Esophagus muscularis mucosa (tissue), 4 donors: ENCODE results near the gene RASA1. TPM values are rescaled to one million over a fixed set of nuclear protein-coding genes. Genes with fewer than 3 reads are reported as not detected.

Source experiments
- DNase-seq: peaks from one replicate; pipeline ENCODE4 v3.0.0-alpha.2; 2017; ENCODE audit errors: extremely low spot score
- H3K27ac ChIP-seq, 4 donors: fragments of 200-600 bp; sonication (generic); replicated peaks in 1 of 4; 1 replicate in 3 of 4; 2 replicates in 1 of 4; pipeline ENCODE4 v1.5.1; 2016 to 2019; ENCODE audit warnings: mild to moderate bottlenecking in 1 of 4
- H3K27me3 ChIP-seq, 4 donors: fragments of 200-600 bp; sonication (generic); one replicate each; pipeline versions ENCODE4 v1.5.1 to v1.6.0; 2016 to 2019
- H3K36me3 ChIP-seq, 4 donors: fragments of 200-600 bp; sonication (generic); one replicate each; pipeline ENCODE4 v1.5.1; 2016 to 2019
- H3K4me1 ChIP-seq, 4 donors: fragments of 200-600 bp; sonication (generic); one replicate each; pipeline ENCODE4 v1.5.1; 2016 to 2019
- H3K4me3 ChIP-seq, 4 donors: fragments of 200-600 bp; sonication (generic); 1 replicate in 2 of 4; 2 replicates in 2 of 4; pipeline ENCODE4 v1.5.1; 2016 to 2019; ENCODE audit warnings: mild to moderate bottlenecking in 4 of 4, moderate library complexity in 1 of 4
- H3K9me3 ChIP-seq, 4 donors: fragments of 200-600 bp; sonication (generic); 1 replicate in 3 of 4; 2 replicates in 1 of 4; pipeline ENCODE4 v1.5.1; 2016 to 2019
- EP300 ChIP-seq: sonication (generic); formaldehyde crosslinking; IDR thresholded peaks from one replicate; pipeline ENCODE4 v1.6.1; 2017; ENCODE audit warnings: antibody characterized with exemption
- POLR2A ChIP-seq: fragments of 450-650 bp; IDR thresholded peaks from one replicate; pipeline ENCODE4 v1.6.1; 2017; ENCODE audit warnings: antibody characterized with exemption, moderate library complexity, mild to moderate bottlenecking, low read depth
- POLR2AphosphoS5 ChIP-seq, 2 donors: sonication (generic); formaldehyde crosslinking; IDR thresholded peaks; one replicate each; pipeline ENCODE4 v1.6.1; 2017; ENCODE audit warnings: antibody characterized with exemption in 2 of 2
- WGBS: methylation state at CpG from one replicate; pipeline ENCODE4 v1.1.5; 2018; 5-methylcytosine and 5-hydroxymethylcytosine counted together
- intact Hi-C: fragments of 100-400 bp; cut with DNase I; formaldehyde crosslinking; loops from one replicate; pipeline ENCODE4 v1.15.1; 2023
- total RNA-seq, 4 donors: library from RNA; depleted of rRNA; stranded (reverse); fragments of >200 nt; gene quantifications; one replicate each; pipeline versions ENCODE4 v1.1.0 to v1.2.1, GENCODE V29; 2016
- TF ChIP-seq, protein P1 (sequence below), 3 experiments: fragments of 200-600 bp in 2 of 3; fragments of 450-650 bp in 1 of 3; sonication (generic) in 2 of 3; IDR thresholded peaks; one replicate each; pipeline ENCODE4 v1.5.1; 2017 to 2019; ENCODE audit warnings: antibody characterized with exemption in 3 of 3, mild to moderate bottlenecking in 2 of 3, moderate library complexity in 1 of 3

The RASA1 gene
- total RNA-seq, 4 donors from 2014 or later, result 23.4 to 27.3 (median 23.6) TPM

DNA sequence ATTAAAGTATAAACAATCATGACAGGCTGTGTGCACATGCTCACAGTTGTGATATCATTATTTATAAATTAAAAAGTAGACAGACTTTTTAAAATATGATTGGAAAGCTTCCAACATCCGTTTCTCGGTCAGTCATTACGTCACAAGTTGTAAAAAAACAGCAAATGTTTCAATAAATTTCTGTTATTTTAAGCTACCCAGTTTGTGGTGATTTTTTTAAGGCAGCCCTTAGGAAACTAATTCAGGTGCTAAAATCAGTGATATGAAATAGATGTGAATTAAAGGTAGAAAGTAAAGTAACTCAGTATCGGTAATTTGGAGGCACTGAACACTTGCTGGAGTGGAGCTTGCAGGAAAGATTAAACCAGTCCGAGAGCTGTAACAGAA is 143.9 kb downstream of the RASA1 start:
- intact Hi-C loops, result loop anchor here (5.0 kb wide), 1 partner anchor 144 kb away; the partner anchor contains the start of gene RASA1
- H3K27ac ChIP-seq, result peak overlapping the region; percentile 97 to 100 (median 98)
- no peaks in the 10 kb centered on the region for H3K27me3 ChIP-seq
- H3K4me1 ChIP-seq, result peaks cover 19 to 26% (median 24%) of the 10 kb centered on the region in 4 donors
- WGBS, result 5% methylated on average over 5 of the region's 5 CpGs
- no peak for DNase-seq
- no peaks in the 10 kb centered on the region for H3K9me3 ChIP-seq
- H3K4me3 ChIP-seq, result peak overlapping the region; percentile 86 to 90 (median 88)
- TF ChIP-seq POLR2AphosphoS5 (IDR thresholded peaks at IDR 0.05), result no peak
- TF ChIP-seq POLR2A, result no peak
- TF ChIP-seq, protein P1, sequence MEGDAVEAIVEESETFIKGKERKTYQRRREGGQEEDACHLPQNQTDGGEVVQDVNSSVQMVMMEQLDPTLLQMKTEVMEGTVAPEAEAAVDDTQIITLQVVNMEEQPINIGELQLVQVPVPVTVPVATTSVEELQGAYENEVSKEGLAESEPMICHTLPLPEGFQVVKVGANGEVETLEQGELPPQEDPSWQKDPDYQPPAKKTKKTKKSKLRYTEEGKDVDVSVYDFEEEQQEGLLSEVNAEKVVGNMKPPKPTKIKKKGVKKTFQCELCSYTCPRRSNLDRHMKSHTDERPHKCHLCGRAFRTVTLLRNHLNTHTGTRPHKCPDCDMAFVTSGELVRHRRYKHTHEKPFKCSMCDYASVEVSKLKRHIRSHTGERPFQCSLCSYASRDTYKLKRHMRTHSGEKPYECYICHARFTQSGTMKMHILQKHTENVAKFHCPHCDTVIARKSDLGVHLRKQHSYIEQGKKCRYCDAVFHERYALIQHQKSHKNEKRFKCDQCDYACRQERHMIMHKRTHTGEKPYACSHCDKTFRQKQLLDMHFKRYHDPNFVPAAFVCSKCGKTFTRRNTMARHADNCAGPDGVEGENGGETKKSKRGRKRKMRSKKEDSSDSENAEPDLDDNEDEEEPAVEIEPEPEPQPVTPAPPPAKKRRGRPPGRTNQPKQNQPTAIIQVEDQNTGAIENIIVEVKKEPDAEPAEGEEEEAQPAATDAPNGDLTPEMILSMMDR (IDR thresholded peaks at IDR 0.05), result no peak
- TF ChIP-seq EP300, result no peak
- H3K36me3 ChIP-seq, result peaks cover 10 to 42% (median 33%) of the 10 kb centered on the region in 4 donors

DNA sequence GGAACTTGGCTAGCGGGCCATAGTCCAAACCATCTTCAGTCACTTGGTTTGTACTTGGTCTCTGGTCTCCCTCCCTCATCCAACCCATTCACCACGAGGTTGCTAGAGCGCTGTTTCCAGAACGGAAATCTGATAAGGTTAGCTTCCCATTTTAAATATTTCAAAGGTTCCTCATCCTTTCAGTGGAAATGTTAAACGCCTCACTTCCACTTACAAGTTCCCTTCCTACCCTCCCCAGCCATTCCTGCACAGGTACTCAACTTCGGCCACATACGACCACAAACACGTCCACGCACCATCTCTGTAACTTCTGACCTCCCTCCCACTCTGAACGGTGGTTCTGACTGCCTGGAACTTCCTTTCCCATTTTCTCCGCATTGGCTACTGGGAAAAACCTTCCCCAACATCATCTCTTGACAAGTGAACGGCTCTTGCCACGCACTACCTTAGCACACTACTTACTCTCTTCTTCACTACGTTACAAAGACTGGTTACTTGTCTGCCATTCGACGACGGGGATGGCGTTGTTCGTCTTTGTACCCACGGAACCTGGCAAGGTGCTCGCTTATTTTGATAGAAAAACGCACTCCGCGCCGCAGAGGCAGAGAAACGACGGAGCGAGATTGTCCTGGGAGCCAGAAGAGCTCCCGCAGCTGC is 144.4 kb downstream of the RASA1 start:
- no peak for DNase-seq
- TF ChIP-seq POLR2A, result no peak
- H3K27me3 ChIP-seq, result no peaks in the 10 kb centered on the region
- WGBS, result under 1% methylated on average over 25 of the region's 29 CpGs
- peak overlapping the region; percentile 97 to 100 (median 98) for H3K27ac ChIP-seq
- intact Hi-C loops, result loop anchor here (5.0 kb wide), 1 partner anchor 145 kb away; the partner anchor contains the start of gene RASA1
- no peaks in the 10 kb centered on the region for H3K9me3 ChIP-seq
- peak overlapping the region; percentile 86 to 90 (median 88) for H3K4me3 ChIP-seq
- H3K36me3 ChIP-seq, result peaks cover 5 to 37% (median 29%) of the 10 kb centered on the region in 4 donors
- peaks cover 19 to 26% (median 24%) of the 10 kb centered on the region in 4 donors for H3K4me1 ChIP-seq

DNA sequence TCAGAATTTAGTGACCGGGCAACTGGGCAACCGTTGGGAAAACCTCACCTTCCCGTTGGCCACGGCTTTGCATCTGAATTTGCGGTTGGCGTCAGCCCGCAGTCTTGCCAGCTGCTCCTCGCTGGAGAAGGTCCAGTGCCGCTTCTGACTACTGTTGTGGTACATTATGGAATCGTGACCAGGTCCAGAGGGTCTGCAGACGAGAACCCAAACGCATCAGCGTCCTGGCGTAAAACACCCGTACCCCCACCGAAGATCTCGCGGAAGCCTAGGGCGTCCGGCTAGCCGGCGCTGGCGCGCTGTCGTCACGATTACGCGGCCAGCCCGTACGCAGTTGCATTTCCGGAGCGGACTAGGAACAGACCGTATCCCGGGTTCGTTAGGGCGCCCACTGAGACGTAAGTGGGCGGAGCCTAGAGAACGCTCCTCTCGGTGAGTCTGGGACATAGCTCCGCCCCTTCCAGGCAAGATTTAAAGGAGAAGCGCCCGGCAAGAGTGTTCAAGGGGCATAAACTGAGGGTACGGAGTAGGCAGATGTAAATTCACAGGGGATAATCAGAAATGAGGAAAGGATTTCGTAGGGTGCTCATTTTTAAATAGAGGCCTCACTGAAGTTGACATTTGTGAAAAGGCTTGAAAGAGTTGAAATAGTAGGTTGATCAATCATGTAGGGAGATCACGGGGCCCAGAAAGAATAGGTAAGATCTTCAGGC is 145.1 kb downstream of the RASA1 start, which contains the start of gene CCNH:
TSS of gene CCNH (minus strand) at position 301 of the 713 bp plus-strand sequence. CDS start at position 165, 136 bp downstream.
- DNase-seq, result peak; percentile 99
- under 1% methylated on average over 12 of the region's 46 CpGs for WGBS
- peak within 1 kb of the TSS; percentile 86 to 90 (median 88) for H3K4me3 ChIP-seq
- intact Hi-C loops, result loop anchor here (5.0 kb wide), 1 partner anchor 145 kb away; the partner anchor contains the start of gene RASA1
- H3K36me3 ChIP-seq, result peaks cover 4 to 30% (median 23%) of the 10 kb centered on the region in 4 donors
- H3K27me3 ChIP-seq, result no peaks in the 10 kb centered on the region
- peaks cover 19 to 26% (median 24%) of the 10 kb centered on the region in 4 donors for H3K4me1 ChIP-seq
- no peaks in the 10 kb centered on the region for H3K9me3 ChIP-seq
- H3K27ac ChIP-seq, result peak within 1 kb of the TSS; percentile 97 to 100 (median 98)
- TF ChIP-seq POLR2A, result peak; percentile 93
- peak; percentile 99 for TF ChIP-seq EP300
- TF ChIP-seq, protein P1 (IDR thresholded peaks at IDR 0.05), result peak in 1 of 3 experiments; percentile 16
- peak; percentile 100 for TF ChIP-seq POLR2AphosphoS5 (IDR thresholded peaks at IDR 0.05)

DNA sequence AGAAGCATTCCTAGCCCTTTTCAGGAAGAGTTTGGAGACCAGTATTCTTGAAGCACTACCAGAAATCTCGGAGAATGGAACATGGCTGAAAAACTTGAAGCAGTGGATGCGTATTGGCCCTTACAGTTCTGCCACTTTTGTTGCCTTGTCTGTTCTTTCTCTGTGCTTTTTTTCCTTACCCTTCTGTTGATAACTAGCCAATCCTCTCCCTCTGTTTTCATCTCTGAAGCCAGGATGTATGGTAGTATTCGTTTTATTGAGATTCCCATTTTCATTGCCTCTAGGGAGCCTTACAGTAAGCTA is 145.6 kb downstream of the RASA1 start:
- Histone ChIP-seq H3K27ac (peak overlapping the region; percentile 97 to 100 (median 98)), H3K9me3 (no peaks in the 10 kb centered on the region), H3K4me1 (peaks cover 19 to 26% (median 22%) of the 10 kb centered on the region in 4 donors), H3K4me3 (peak overlapping the region; percentile 86 to 90 (median 88)), H3K27me3 (no peaks in the 10 kb centered on the region), H3K36me3 (peaks cover 4 to 25% (median 18%) of the 10 kb centered on the region in 4 donors)
- WGBS, result 45% methylated on average over 3 of the region's 3 CpGs
- intact Hi-C loops, result loop anchor here (5.0 kb wide), 1 partner anchor 146 kb away; the partner anchor contains the start of gene RASA1
- no peak for DNase-seq
- TF ChIP-seq EP300 (no peak), POLR2A (no peak), POLR2AphosphoS5 (IDR thresholded peaks at IDR 0.05) (no peak)
- TF ChIP-seq, protein P1 (IDR thresholded peaks at IDR 0.05), result no peak

DNA sequence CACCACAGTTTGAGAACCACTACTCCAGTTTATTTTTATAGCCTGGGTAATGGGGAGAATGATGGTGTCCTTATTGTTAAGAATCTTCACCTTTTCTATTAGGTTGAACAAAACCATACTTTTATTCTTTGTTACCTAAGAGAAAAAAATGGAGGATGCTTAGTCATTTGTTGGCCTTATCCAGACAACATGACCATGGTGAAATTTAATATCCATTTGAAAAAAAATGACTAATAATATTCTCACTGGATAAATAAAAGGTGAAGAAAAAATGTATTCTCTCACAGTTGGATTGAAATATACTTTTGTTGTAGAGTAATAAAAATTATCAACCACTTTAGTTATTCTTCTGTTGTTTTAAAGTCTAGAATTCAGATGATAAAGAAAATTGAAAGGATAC is 150.8 kb downstream of the RASA1 start:
- H3K27me3 ChIP-seq, result no peaks in the 10 kb centered on the region
- H3K27ac ChIP-seq, result no peak overlapping the region
- no peak overlapping the region for H3K4me3 ChIP-seq
- H3K36me3 ChIP-seq, result no peaks in the 10 kb centered on the region
- TF ChIP-seq EP300 (no peak), POLR2AphosphoS5 (IDR thresholded peaks at IDR 0.05) (no peak), POLR2A (no peak)
- TF ChIP-seq, protein P1 (IDR thresholded peaks at IDR 0.05), result no peak
- H3K9me3 ChIP-seq, result no peaks in the 10 kb centered on the region
- H3K4me1 ChIP-seq, result peaks cover 0 to 5% (median 2%) of the 10 kb centered on the region in 4 donors
- intact Hi-C loops, result no loop called here
- DNase-seq, result no peak
